Right lobe of liver (tissue), 6 donors: ENCODE results near the gene TIMP3. TPM values are rescaled to one million over a fixed set of nuclear protein-coding genes. Genes with fewer than 3 reads are reported as not detected.

Experiments
- ATAC-seq, 4 donors: fragments of 200-7000 bp; cut with Tn5 transposase; one replicate each; pipeline ENCODE4 v1.9.1; 2020; ENCODE audit warnings: mild to moderate bottlenecking in 4 of 4, moderate library complexity in 4 of 4
- DNase-seq, 3 donors: peaks; one replicate each; pipeline ENCODE4 v3.0.0-alpha.2; 2020
- H3K27ac ChIP-seq, 3 donors: fragments of 200-600 bp; one replicate each; pipeline ENCODE4 v1.8.0; 2022
- H3K27me3 ChIP-seq, 2 donors: fragments of 200-600 bp; one replicate each; pipeline ENCODE4 v1.8.0; 2022
- H3K36me3 ChIP-seq, 4 donors: fragments of 200-600 bp; sonication (generic) in 1 of 4; one replicate each; pipeline versions ENCODE4 v1.5.1 to v1.8.0; 2017 to 2022; ENCODE audit warnings: control low read depth in 1 of 4
- H3K4me1 ChIP-seq, 4 donors: fragments of 200-600 bp; sonication (generic) in 1 of 4; one replicate each; pipeline versions ENCODE4 v1.5.1 to v1.8.0; 2017 to 2022; ENCODE audit warnings: control low read depth in 1 of 4
- H3K4me3 ChIP-seq, 3 donors: fragments of 200-600 bp; one replicate each; pipeline ENCODE4 v1.8.0; 2022
- H3K9me3 ChIP-seq, 4 donors: fragments of 200-600 bp; sonication (generic) in 1 of 4; one replicate each; pipeline versions ENCODE4 v1.5.1 to v1.8.0; 2017 to 2022; ENCODE audit warnings: control low read depth in 1 of 4
- CTCF ChIP-seq, 4 donors: fragments of 200-600 bp in 3 of 4; fragments of 450-650 bp in 1 of 4; IDR thresholded peaks; one replicate each; pipeline versions ENCODE4 v1.5.1 to v1.8.0; 2016 to 2022; ENCODE audit warnings: antibody characterized with exemption in 4 of 4, mild to moderate bottlenecking in 2 of 4
- POLR2A ChIP-seq: fragments of 450-650 bp; IDR thresholded peaks from one replicate; pipeline ENCODE4 v1.6.1; 2017; ENCODE audit warnings: antibody characterized with exemption, mild to moderate bottlenecking
- WGBS: methylation state at CpG from one replicate; pipeline ENCODE4 v1.1.6; 2018; ENCODE audit warnings: low coverage, low lambda C conversion rate; ENCODE audit not compliant: insufficient coverage; ENCODE audit errors: missing lambda C conversion rate; 5-methylcytosine and 5-hydroxymethylcytosine counted together
- intact Hi-C, 2 donors: fragments of 100-400 bp; cut with DNase I; formaldehyde crosslinking; loops; one replicate each; pipeline versions ENCODE4 v1.11.2 to v1.14.1; 2022
- total RNA-seq, 6 experiments: library from RNA; depleted of rRNA in 2 of 6; stranded (reverse); fragments of >200 nt in 2 of 6; fragmentation: NEBNext Ultra II Directional in 3 of 6; extraction: Animal tissue kit (Norgen Biotek cat#: 25700) in 3 of 6; gene quantifications; one replicate each; pipeline versions ENCODE4 v1.1.0 to v1.2.4, GENCODE V29; 2016 to 2023
- donor health status: DM: no; HTN: yes; CAD: no.
- donor health status: DM: no; HTN: no; CAD: no.
- donor health status: DM: no; HTN: no; CAD: no.
- donor health status: DM: no; HTN: yes; CAD: no.
- donor health status: DM: no; HTN: yes; CAD: no.

TIMP3 gene
- total RNA-seq, 6 experiments from 2014 or later, result 21.9 to 58.6 (median 52.7) TPM

GRCh38 chr22:32799496-32799895 is 2.0 kb upstream of the TIMP3 start:
- DNase-seq (no peak), ATAC-seq (no peak)
- 87% methylated on average over 4 of the region's 6 CpGs for WGBS
- Histone ChIP-seq H3K27ac (no peak overlapping the region), H3K9me3 (no peaks in the 10 kb centered on the region), H3K4me3 (no peak overlapping the region), H3K4me1 (peaks cover 0 to 18% (median 7%) of the 10 kb centered on the region in 4 donors), H3K36me3 (no peaks in the 10 kb centered on the region), H3K27me3 (no peaks in the 10 kb centered on the region)
- intact Hi-C loops, result loop anchor here in 1 of 2 donors (5.0 kb wide), 2 partner anchors 142 to 272 kb away; no protein-coding TSS in a partner anchor
- TF ChIP-seq POLR2A (no peak), CTCF (IDR thresholded peaks at IDR 0.05) (no peak)

GRCh38 chr22:32800158-32800882 is 1.2 kb upstream of the TIMP3 start:
- no peak for TF ChIP-seq POLR2A
- TF ChIP-seq CTCF (IDR thresholded peaks at IDR 0.05), result no peak
- Histone ChIP-seq H3K36me3 (no peaks in the 10 kb centered on the region), H3K4me3 (no peak overlapping the region), H3K27me3 (no peaks in the 10 kb centered on the region), H3K27ac (peak overlapping the region in 1 of 3 donors; percentile 81), H3K9me3 (no peaks in the 10 kb centered on the region), H3K4me1 (peaks cover 0 to 18% (median 7%) of the 10 kb centered on the region in 4 donors)
- whole genome bisulfite sequencing, result 71% methylated on average over 6 of the region's 8 CpGs
- DNase-seq (no peak), ATAC-seq (no peak)
- intact Hi-C loops, result no loop called here

GRCh38 chr22:32800994-32801536 is 440 bp upstream of the TIMP3 start:
- DNase-seq, result no peak
- peaks cover 0 to 18% (median 7%) of the 10 kb centered on the region in 4 donors for H3K4me1 ChIP-seq
- TF ChIP-seq POLR2A (no peak), CTCF (IDR thresholded peaks at IDR 0.05) (no peak)
- H3K36me3 ChIP-seq, result no peaks in the 10 kb centered on the region
- H3K9me3 ChIP-seq, result no peaks in the 10 kb centered on the region
- H3K4me3 ChIP-seq, result peak overlapping the region; percentile 66 to 79 (median 71)
- H3K27ac ChIP-seq, result peak overlapping the region; percentile 47 to 92 (median 81)
- intact Hi-C loops, result no loop called here
- peak in 1 of 4 donors; percentile 1 for ATAC-seq
- 80% methylated on average over 1 of the region's 21 CpGs for WGBS
- no peaks in the 10 kb centered on the region for H3K27me3 ChIP-seq

- Histone ChIP-seq H3K4me3 (peak overlapping the region; percentile 66 to 79 (median 71)), H3K9me3 (no peaks in the 10 kb centered on the region), H3K36me3 (no peaks in the 10 kb centered on the region), H3K4me1 (peaks cover 0 to 14% (median 7%) of the 10 kb centered on the region in 4 donors), H3K27me3 (no peaks in the 10 kb centered on the region), H3K27ac (peak overlapping the region; percentile 57 to 92 (median 81))
- TF ChIP-seq CTCF (IDR thresholded peaks at IDR 0.05), result no peak
- no peak for TF ChIP-seq POLR2A
- ATAC-seq (no peak), DNase-seq (no peak)
- WGBS, result under 1% methylated on average over 12 of the region's 15 CpGs
- intact Hi-C loops, result no loop called here
Measured at GRCh38 chr22:32802237-32802765, 796 bp downstream of the TIMP3 start.
